T follicular helper cell (primary cell): ENCODE results near the gene RBBP5.

Source experiments
- DNase-seq: peaks from one replicate; pipeline ENCODE4 v3.0.0-alpha.2; 2020; ENCODE audit warnings: low read depth

Gene RBBP5

GRCh38 chr1:205057808-205058575 is 63.8 kb downstream of the RBBP5 start:
- DNase-seq: no peak

- DNase-seq: no peak
Observed at GRCh38 chr1:205056956-205057568, 64.7 kb downstream of the RBBP5 start.

GRCh38 chr1:205056188-205056611 is 65.6 kb downstream of the RBBP5 start:
- no peak for DNase-seq

- DNase-seq: no peak
Observed at GRCh38 chr1:205054013-205054412, 67.8 kb downstream of the RBBP5 start.

- DNase-seq: no peak
Observed at GRCh38 chr1:205053296-205053695, 68.5 kb downstream of the RBBP5 start.

- no peak for DNase-seq
Observed at GRCh38 chr1:205052690-205053089, 69.1 kb downstream of the RBBP5 start.

- no peak for DNase-seq
Observed at GRCh38 chr1:205049479-205049878, 72.3 kb downstream of the RBBP5 start.

GRCh38 chr1:205048382-205048781 is 73.4 kb downstream of the RBBP5 start:
- DNase-seq: no peak

- no peak for DNase-seq
Observed at GRCh38 chr1:205047764-205048231, 74.0 kb downstream of the RBBP5 start.

GRCh38 chr1:205046870-205047269 is 74.9 kb downstream of the RBBP5 start:
- DNase-seq: no peak

- no peak for DNase-seq
Observed at GRCh38 chr1:205045146-205045545, 76.6 kb downstream of the RBBP5 start.

GRCh38 chr1:205044741-205045140 is 77.0 kb downstream of the RBBP5 start:
- no peak for DNase-seq

- DNase-seq: no peak
Observed at GRCh38 chr1:205043866-205044265, 77.9 kb downstream of the RBBP5 start.

- no peak for DNase-seq
Observed at GRCh38 chr1:205042911-205043806, 78.6 kb downstream of the RBBP5 start, which contains the start of gene CNTN2. TSS of gene CNTN2 (plus strand) at chr1:205043212. CDS start at chr1:205053186, 9,974 bp downstream.

- no peak for DNase-seq
Observed at GRCh38 chr1:205041998-205042910, 79.5 kb downstream of the RBBP5 start.

GRCh38 chr1:205041001-205041715 is 80.6 kb downstream of the RBBP5 start:
- no peak for DNase-seq

- DNase-seq: no peak
Observed at GRCh38 chr1:205038132-205038786, 83.5 kb downstream of the RBBP5 start.

GRCh38 chr1:205037539-205037938 is 84.2 kb downstream of the RBBP5 start:
- DNase-seq: no peak
